Common myeloid progenitor, CD34-positive (primary cell): ENCODE data around the gene SHKBP1.

ENCODE experiments used
- CTCF ChIA-PET: fragments of 350-600 bp; sonication (Branson Sonifier 250); formaldehyde crosslinking; loops from one replicate; lab custom pipeline; 2021; ENCODE audit warnings: antibody characterized with exemption; lab: Charles Lee
- POLR2A ChIA-PET: fragments of 350-600 bp; sonication (Branson Sonifier 250); formaldehyde crosslinking; loops from one replicate; lab custom pipeline; 2021; ENCODE audit warnings: antibody characterized with exemption; lab: Charles Lee
- DNase-seq, 3 donors: peaks; one replicate each; pipeline versions ENCODE4 v3.0.0 to v3.0.0-alpha.2; 2013
- H3K27ac ChIP-seq, 2 experiments: 1 replicate in 1 of 2; 2 replicates in 1 of 2; pipeline ENCODE4 v1.7.0; 2013; ENCODE audit warnings: inconsistent platforms in 2 of 2, low read length in 2 of 2, mild to moderate bottlenecking in 2 of 2, low read depth in 1 of 2, moderate library complexity in 1 of 2; ENCODE audit not compliant: severe bottlenecking in 2 of 2, insufficient read depth in 1 of 2, poor library complexity in 1 of 2
- H3K27me3 ChIP-seq, 5 experiments: replicated peaks in 2 of 5; 1 replicate in 3 of 5; 2 replicates in 2 of 5; pipeline versions ENCODE4 v1.6.1 to v1.7.0; 2013; ENCODE audit warnings: low read length in 4 of 5, mild to moderate bottlenecking in 2 of 5, moderate library complexity in 2 of 5, inconsistent platforms in 1 of 5; ENCODE audit not compliant: insufficient read depth in 5 of 5, control insufficient read depth in 4 of 5
- H3K36me3 ChIP-seq, 4 experiments: 1 replicate in 2 of 4; 2 replicates in 2 of 4; pipeline versions ENCODE4 v1.6.1 to v1.7.0; 2013; ENCODE audit warnings: low read length in 3 of 4, control low read depth in 1 of 4, mild to moderate bottlenecking in 1 of 4; ENCODE audit not compliant: control insufficient read depth in 4 of 4, insufficient read depth in 4 of 4
- H3K4me1 ChIP-seq, 4 experiments: 1 replicate in 3 of 4; 2 replicates in 1 of 4; pipeline versions ENCODE4 v1.6.1 to v1.7.1; 2013; ENCODE audit warnings: low read length in 3 of 4, mild to moderate bottlenecking in 3 of 4, control low read depth in 1 of 4, inconsistent platforms in 1 of 4, moderate library complexity in 1 of 4; ENCODE audit not compliant: control insufficient read depth in 4 of 4, insufficient read depth in 4 of 4; ENCODE audit errors: control extremely low read depth in 1 of 4
- H3K4me3 ChIP-seq, 7 experiments: 1 replicate in 4 of 7; 2 replicates in 3 of 7; pipeline versions ENCODE4 v1.5.1 to v1.7.0; 2013; ENCODE audit warnings: mild to moderate bottlenecking in 7 of 7, low read length in 6 of 7, moderate library complexity in 6 of 7, inconsistent platforms in 2 of 7, low read depth in 2 of 7, control low read depth in 1 of 7; ENCODE audit not compliant: insufficient read depth in 4 of 7, control insufficient read depth in 1 of 7; ENCODE audit errors: extremely low read depth in 1 of 7
- H3K9me3 ChIP-seq, 5 experiments: 1 replicate in 4 of 5; 2 replicates in 1 of 5; pipeline versions ENCODE4 v1.6.1 to v1.7.1; 2013; ENCODE audit warnings: low read length in 4 of 5, mild to moderate bottlenecking in 2 of 5, inconsistent platforms in 1 of 5, low read depth in 1 of 5, moderate library complexity in 1 of 5; ENCODE audit not compliant: control insufficient read depth in 4 of 5, insufficient read depth in 2 of 5; ENCODE audit errors: control extremely low read depth in 1 of 5
- WGBS: methylation state at CpG from one replicate; pipeline ENCODE4 v1.1.5; 2013; ENCODE audit not compliant: insufficient coverage; 5-methylcytosine and 5-hydroxymethylcytosine counted together

SHKBP1 gene

DNA sequence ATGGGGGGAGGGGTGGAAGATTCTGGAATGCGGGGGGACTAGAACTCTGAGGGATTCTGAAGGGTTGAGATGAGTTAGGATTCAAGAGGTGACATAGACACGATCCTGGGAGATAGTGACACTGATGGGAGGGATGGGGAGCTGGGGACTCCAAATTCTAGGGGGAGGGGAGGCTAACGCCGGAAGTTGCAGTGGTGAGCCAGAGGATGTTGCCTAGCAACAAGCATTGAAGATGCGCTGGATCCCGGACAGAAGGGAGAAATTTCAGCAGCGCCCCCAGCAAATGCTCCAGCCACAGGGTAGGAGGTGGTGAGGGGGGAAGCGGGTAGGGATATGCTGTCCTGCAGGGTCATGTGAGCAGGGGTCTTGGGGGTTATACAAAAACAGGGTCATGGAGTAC, 17.6 kb downstream of the SHKBP1 start:
- Histone ChIP-seq H3K36me3 (peaks cover 0 to 4% (median 2%) of the 10 kb centered on the region in 4 experiments), H3K4me1 (peaks cover 0 to 20% (median 13%) of the 10 kb centered on the region in 4 experiments), H3K27me3 (peaks cover 2 to 39% (median 9%) of the 10 kb centered on the region in 5 experiments), H3K9me3 (no peaks in the 10 kb centered on the region), H3K27ac (no peak overlapping the region), H3K4me3 (no peak overlapping the region)
- DNase-seq: no peak
- POLR2A ChIA-PET: no interaction called here
- 40% methylated on average over 6 of the region's 8 CpGs for WGBS
- CTCF ChIA-PET: interaction anchor here (0.9 to 2.2 kb wide), 4 partner anchors 9 to 45 kb away, joined by 3 to 7 read pairs (median 3); no protein-coding TSS in a partner anchor

DNA sequence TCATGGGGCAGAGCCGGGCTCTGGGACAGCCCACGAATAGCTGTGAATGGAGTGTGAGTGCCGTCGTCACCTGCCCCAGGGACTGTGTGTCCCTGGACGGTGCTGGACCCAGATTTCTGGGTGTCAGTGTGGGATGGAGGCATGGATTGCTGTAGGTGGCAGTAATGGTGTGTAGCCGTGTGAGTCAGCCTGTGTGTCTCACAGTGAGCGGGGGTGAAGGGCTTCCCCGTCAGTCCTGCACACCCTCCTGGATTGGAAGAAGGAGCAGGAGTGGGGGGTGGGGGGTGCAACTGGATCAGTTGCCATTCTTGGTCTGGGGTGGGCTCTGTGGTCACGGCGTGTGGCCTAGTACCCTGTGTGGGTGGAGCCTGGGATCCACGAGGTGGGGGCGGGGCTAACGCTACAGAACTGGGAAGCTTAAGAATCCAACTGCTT, 18.0 kb downstream of the SHKBP1 start:
- POLR2A ChIA-PET: no interaction called here
- WGBS: 63% methylated on average over 7 of the region's 13 CpGs
- no peaks in the 10 kb centered on the region for H3K9me3 ChIP-seq
- peaks cover 0 to 4% (median 2%) of the 10 kb centered on the region in 4 experiments for H3K36me3 ChIP-seq
- peaks cover 2 to 41% (median 9%) of the 10 kb centered on the region in 5 experiments for H3K27me3 ChIP-seq
- H3K27ac ChIP-seq: no peak overlapping the region
- peaks cover 0 to 24% (median 17%) of the 10 kb centered on the region in 4 experiments for H3K4me1 ChIP-seq
- H3K4me3 ChIP-seq: no peak overlapping the region
- peak in 1 of 3 donors; percentile 24 for DNase-seq
- CTCF ChIA-PET: interaction anchor here (0.9 to 2.4 kb wide), 7 partner anchors 9 to 286 kb away, joined by 3 to 8 read pairs (median 3); no protein-coding TSS in a partner anchor

DNA sequence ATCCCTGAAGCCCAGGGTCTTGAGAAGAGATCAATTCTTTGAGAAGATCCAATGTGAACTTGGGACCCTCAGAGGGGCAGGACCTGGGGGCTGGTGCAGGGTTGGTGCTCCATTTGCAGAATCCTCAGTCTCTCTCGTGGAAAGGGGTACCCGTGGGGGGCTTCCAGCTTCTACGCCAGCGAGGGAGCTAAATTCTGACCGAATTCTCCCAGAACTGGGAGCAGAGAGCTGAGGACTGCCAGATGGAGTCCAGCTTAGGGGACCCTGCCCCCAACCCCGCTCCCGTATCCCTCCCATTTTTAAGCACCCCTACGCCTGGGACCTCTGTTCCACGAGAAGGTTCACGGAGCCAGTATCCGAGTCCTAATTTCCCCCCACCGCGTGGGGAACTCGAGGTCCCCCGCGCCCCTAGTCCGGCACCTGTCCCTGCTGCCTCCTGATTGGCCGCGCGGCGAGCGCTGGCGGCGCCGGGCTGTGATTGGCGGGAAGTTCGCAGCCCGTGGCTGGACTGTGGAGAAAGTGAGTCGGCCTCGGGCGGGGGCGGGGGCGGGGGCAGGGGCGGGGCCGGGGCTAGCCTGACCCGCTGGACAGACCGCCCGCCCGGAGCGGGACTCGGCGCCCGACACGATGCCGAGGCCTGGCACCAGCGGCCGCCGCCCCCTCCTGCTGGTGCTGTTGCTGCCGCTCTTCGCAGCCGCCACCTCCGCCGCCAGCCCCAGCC, 20.1 kb downstream of the SHKBP1 start:
- 26% methylated on average over 19 of the region's 53 CpGs for WGBS
- POLR2A ChIA-PET: no interaction called here
- Histone ChIP-seq H3K27me3 (peaks cover 2 to 55% (median 21%) of the 10 kb centered on the region in 5 experiments), H3K36me3 (no peaks in the 10 kb centered on the region), H3K4me1 (peaks cover 0 to 43% (median 36%) of the 10 kb centered on the region in 4 experiments), H3K9me3 (no peaks in the 10 kb centered on the region), H3K4me3 (no peak overlapping the region), H3K27ac (peak overlapping the region in 1 of 2 experiments; percentile 43)
- CTCF ChIA-PET: interaction anchor here (0.8 to 7.8 kb wide), 3 partner anchors 25 to 73 kb away, joined by 3 to 57 read pairs (median 8); no protein-coding TSS in a partner anchor
- DNase-seq: no peak

DNA sequence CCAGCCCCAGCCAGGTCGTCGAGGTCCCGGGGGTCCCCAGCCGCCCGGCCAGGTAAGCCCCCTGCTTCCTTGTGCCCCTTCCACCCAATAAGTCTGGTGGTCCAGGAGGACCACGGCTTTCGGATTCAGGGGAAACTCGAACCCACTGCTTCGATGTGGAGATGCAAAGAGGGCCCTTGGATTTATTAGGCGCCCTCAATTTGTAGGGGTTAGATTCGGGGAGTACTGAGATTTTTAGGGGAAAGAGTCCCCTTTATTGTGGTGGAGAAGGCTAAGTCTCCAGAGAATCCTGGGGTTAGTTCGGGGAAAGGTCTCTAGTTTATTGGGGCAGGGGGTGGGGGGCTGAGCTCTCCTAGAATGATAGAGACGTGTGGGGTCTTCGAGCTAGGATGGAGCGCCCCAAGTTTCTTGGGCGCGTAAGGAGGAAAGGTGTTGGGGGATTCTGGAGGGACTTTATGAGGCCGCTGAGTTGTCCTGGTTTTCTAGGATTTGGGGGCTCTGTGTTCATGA, 20.7 kb downstream of the SHKBP1 start:
- POLR2A ChIA-PET: no interaction called here
- Histone ChIP-seq H3K9me3 (no peaks in the 10 kb centered on the region), H3K4me1 (peaks cover 0 to 49% (median 42%) of the 10 kb centered on the region in 4 experiments), H3K36me3 (no peaks in the 10 kb centered on the region), H3K27me3 (peaks cover 2 to 56% (median 23%) of the 10 kb centered on the region in 5 experiments), H3K4me3 (no peak overlapping the region), H3K27ac (peak overlapping the region in 1 of 2 experiments; percentile 43)
- WGBS: 10% methylated on average over 12 of the region's 18 CpGs
- no peak for DNase-seq
- CTCF ChIA-PET: interaction anchor here (1.0 to 7.8 kb wide), 4 partner anchors 27 to 74 kb away, joined by 4 to 57 read pairs (median 14); no protein-coding TSS in a partner anchor

DNA sequence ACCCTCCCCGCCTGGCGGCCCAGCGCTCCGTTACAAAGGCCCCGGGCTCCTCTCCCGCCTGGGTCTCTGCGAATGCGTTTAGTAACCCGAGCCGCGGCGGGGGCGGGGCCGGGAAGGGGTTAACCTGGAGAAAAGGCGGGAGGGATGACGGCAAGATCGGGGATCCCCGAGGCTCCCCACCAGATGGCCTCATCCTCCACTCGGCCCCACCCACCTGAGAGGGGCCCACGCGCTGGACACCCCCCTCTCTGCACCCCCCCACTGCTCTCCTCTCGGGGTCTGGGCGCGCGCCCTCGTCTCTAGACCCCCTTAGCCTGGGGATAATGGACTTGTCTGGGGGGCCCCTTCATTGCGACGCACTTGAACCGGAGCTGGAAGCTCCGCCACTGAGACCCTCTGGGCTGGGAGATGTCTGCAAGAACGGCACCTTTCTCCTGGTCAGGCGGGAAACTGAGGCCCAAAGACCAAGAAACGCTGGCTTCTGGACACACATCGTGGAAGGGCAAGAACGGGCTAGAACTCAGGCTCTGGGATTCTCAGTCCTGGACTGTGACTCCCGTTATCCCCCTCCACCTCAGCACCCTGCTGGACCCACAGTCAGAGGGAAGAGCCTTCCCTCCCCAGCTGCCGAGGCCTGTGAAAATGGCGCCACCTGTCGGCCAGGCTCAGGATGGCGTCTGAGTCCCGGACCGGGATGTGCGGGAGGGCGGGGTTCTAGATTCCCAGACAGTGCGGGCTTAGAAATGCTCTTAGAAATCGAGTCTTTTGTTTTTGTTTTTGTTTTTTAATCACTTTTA, 21.6 kb downstream of the SHKBP1 start:
- Histone ChIP-seq H3K4me3 (peak overlapping the region in 3 of 7 experiments; percentile 4 to 38 (median 14)), H3K4me1 (peaks cover 0 to 58% (median 50%) of the 10 kb centered on the region in 4 experiments), H3K36me3 (no peaks in the 10 kb centered on the region), H3K27ac (no peak overlapping the region), H3K27me3 (peaks cover 2 to 56% (median 23%) of the 10 kb centered on the region in 5 experiments), H3K9me3 (no peaks in the 10 kb centered on the region)
- POLR2A ChIA-PET: no interaction called here
- WGBS: 1% methylated on average over 17 of the region's 46 CpGs
- CTCF ChIA-PET: interaction anchor here (0.8 to 7.8 kb wide), 7 partner anchors 8 to 77 kb away, joined by 3 to 57 read pairs (median 4); no protein-coding TSS in a partner anchor
- DNase-seq: peak; percentile 76 to 83 (median 83)

DNA sequence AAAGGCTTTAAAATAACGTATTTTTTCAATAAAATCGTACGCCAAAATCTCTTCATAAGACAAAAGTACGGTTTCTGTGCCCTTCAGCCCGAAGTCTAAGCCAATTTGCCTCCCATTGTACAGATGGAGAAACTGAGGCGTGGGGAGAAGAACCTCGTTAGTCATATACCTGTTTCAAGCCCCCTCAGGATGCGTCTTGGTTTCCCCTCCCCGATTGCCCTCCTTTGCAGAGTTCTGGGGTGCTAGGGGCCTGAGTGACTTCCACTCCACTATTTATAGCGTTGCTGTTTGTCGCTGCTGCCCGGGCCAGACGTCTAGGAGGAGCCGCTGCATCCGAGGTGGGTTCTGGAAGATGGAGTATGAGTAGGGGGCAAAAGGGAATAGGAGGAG, 22.2 kb downstream of the SHKBP1 start:
- Histone ChIP-seq H3K27me3 (peaks cover 2 to 56% (median 23%) of the 10 kb centered on the region in 5 experiments), H3K36me3 (no peaks in the 10 kb centered on the region), H3K4me1 (peaks cover 0 to 61% (median 56%) of the 10 kb centered on the region in 4 experiments), H3K27ac (no peak overlapping the region), H3K4me3 (peak overlapping the region in 3 of 7 experiments; percentile 66 to 81 (median 66)), H3K9me3 (no peaks in the 10 kb centered on the region)
- ChIA-PET CTCF (interaction anchor here (0.8 to 7.8 kb wide), 11 partner anchors 8 to 293 kb away, joined by 3 to 57 read pairs (median 4); no protein-coding TSS in a partner anchor), POLR2A (no interaction called here)
- no peak for DNase-seq
- 14% methylated on average over 7 of the region's 15 CpGs for WGBS
